HG02840 (cell line): ENCODE results near the gene ZNF423.

Experiments used
- ATAC-seq: cut with Tn5 transposase; IDR thresholded peaks from one replicate; pipeline ENCODE4 v1.9.1; 2021; ENCODE audit warnings: mild to moderate bottlenecking, moderate library complexity, moderate number of reproducible peaks; ENCODE audit not compliant: unreplicated experiment, low FRiP score

ZNF423 gene

GRCh38 chr16:49491771-49492761 is 363.8 kb downstream of the ZNF423 start:
- ATAC-seq: no peak

- ATAC-seq: no peak
Measured at GRCh38 chr16:49491106-49491670, 364.7 kb downstream of the ZNF423 start.

- no peak for ATAC-seq
Measured at GRCh38 chr16:49490321-49490705, 365.6 kb downstream of the ZNF423 start.

GRCh38 chr16:49489686-49490320 is 366.1 kb downstream of the ZNF423 start:
- ATAC-seq: no peak

- no peak for ATAC-seq
Measured at GRCh38 chr16:49488740-49489525, 367.0 kb downstream of the ZNF423 start.

GRCh38 chr16:49488336-49488735 is 367.6 kb downstream of the ZNF423 start:
- ATAC-seq: no peak

- no peak for ATAC-seq
Measured at GRCh38 chr16:49487746-49488145, 368.2 kb downstream of the ZNF423 start.

- no peak for ATAC-seq
Measured at GRCh38 chr16:49486400-49486799, 369.5 kb downstream of the ZNF423 start.

- ATAC-seq: no peak
Measured at GRCh38 chr16:49485663-49486062, 370.2 kb downstream of the ZNF423 start.

GRCh38 chr16:49484936-49485335 is 371.0 kb downstream of the ZNF423 start:
- ATAC-seq: no peak

- no peak for ATAC-seq
Measured at GRCh38 chr16:49484451-49484849, 371.5 kb downstream of the ZNF423 start.

- no peak for ATAC-seq
Measured at GRCh38 chr16:49483651-49484450, 372.1 kb downstream of the ZNF423 start.

- no peak for ATAC-seq
Measured at GRCh38 chr16:49483251-49483650, 372.7 kb downstream of the ZNF423 start.

- no peak for ATAC-seq
Measured at GRCh38 chr16:49482690-49483089, 373.2 kb downstream of the ZNF423 start.

- no peak for ATAC-seq
Measured at GRCh38 chr16:49478616-49479015, 377.3 kb downstream of the ZNF423 start.

- ATAC-seq: no peak
Measured at GRCh38 chr16:49478107-49478506, 377.8 kb downstream of the ZNF423 start.

- ATAC-seq: no peak
Measured at GRCh38 chr16:49477250-49477895, 378.5 kb downstream of the ZNF423 start.

GRCh38 chr16:49474741-49475140 is 381.2 kb downstream of the ZNF423 start:
- no peak for ATAC-seq

- no peak for ATAC-seq
Measured at GRCh38 chr16:49473773-49474172, 382.1 kb downstream of the ZNF423 start.
